Epithelial cell of proximal tubule (primary cell): Measurements from ENCODE around the gene TFDP1. TPM values are rescaled to one million over a fixed set of nuclear protein-coding genes. Genes with fewer than 3 reads are reported as not detected.

ENCODE experiments used
- DNase-seq: peaks from one replicate; pipeline ENCODE4 v3.0.0-alpha.2; 2011; ENCODE audit warnings: low read depth
- H3K4me3 ChIP-seq: 2 replicates; pipeline ENCODE4 v1.5.1; 2011; ENCODE audit warnings: low read depth, mild to moderate bottlenecking, low read length
- CTCF ChIP-seq: conservative IDR thresholded peaks from 2 replicates; pipeline ENCODE4 v1.5.1; 2012; ENCODE audit warnings: low read depth, mild to moderate bottlenecking, low read length
- total RNA-seq: library from RNA; depleted of rRNA; stranded (reverse); fragments of >200 nt; gene quantifications from 2 replicates; pipeline ENCODE4 v1.2.3, GENCODE V29; 2015

The TFDP1 gene
- total RNA-seq, 1 donor from 2014 or later: 105 TPM

DNA sequence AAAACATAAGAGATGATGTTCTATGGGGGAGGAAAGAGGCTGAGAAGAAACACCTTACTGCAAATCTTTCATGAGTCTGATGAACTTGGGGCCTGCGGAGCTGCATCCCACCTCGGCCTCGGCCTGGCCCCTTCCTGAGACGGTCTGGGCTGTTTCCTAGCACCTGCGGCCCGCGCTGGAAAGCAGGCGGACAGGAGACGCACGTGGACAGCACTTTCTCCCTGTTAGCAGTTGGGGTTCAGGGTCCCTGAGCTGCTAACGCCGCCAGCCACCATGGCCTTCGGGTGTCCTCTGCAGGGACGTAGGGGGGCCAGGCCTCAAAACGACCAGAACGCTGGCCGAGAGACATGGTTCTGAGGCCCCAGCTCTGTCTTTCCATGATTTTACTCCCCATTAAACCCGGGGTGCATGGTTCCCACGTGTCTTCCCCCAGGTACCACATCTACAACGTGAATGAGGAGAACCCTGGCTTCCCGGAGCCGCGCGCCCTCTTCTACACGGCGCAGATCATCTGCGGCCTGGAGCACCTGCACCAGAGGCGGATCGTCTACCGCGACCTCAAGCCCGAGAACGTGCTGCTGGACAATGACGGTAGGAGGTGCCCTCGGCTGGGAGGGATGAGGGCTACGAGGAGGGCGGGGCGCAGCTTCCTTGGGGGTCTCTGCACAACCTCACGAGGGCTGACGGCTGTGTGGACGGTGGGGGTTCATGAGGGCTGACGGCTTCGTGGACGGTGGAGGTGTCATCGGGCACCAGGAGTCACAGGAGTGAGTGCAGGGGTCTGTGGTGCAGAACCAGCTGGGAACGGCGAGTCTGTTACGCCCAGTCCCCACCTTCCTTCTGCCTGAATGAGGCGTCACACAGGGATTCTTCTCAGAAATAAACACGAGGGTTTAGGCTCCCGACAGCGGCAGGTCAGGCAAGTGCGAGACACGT lies 86.8 kb downstream of the TFDP1 start:
- TF ChIP-seq CTCF: no peak
- DNase-seq: no peak
- no peak overlapping the region for H3K4me3 ChIP-seq

GRCh38 chr13:113672002-113672651 lies 87.6 kb downstream of the TFDP1 start:
- no peak for TF ChIP-seq CTCF
- no peak for DNase-seq
- no peak overlapping the region for H3K4me3 ChIP-seq

Other genes starting within 250 kb of the TFDP1 start
- gene GRTP1, start 220.6 kb upstream of the TFDP1 start, total RNA-seq: 1.1 and 3.5 TPM in 2 replicates
- 2.2 and 3.3 TPM in 2 replicates for gene ADPRHL1, start 131.3 kb upstream of the TFDP1 start, total RNA-seq
- gene DCUN1D2, start 94.0 kb upstream of the TFDP1 start, total RNA-seq: 8.1 and 8.7 TPM in 2 replicates
- not detected in 2 replicates for gene ATP4B, start 73.4 kb downstream of the TFDP1 start, total RNA-seq
- 0.06 TPM in 1 of 2 replicates, not detected in the other for gene GRK1, start 82.5 kb downstream of the TFDP1 start, total RNA-seq
- gene TMEM255B, start 174.5 kb downstream of the TFDP1 start, total RNA-seq: 6.9 and 7.4 TPM in 2 replicates